Measurements from ENCODE around the gene ZFX. TPM values are rescaled to one million over a fixed set of nuclear protein-coding genes. Genes with fewer than 3 reads are reported as not detected.

Gene ZFX
- total and polyA plus RNA-seq, 7 experiments from 2014 or later, result 38.1 to 68.2 (median 58.1) TPM

DNA sequence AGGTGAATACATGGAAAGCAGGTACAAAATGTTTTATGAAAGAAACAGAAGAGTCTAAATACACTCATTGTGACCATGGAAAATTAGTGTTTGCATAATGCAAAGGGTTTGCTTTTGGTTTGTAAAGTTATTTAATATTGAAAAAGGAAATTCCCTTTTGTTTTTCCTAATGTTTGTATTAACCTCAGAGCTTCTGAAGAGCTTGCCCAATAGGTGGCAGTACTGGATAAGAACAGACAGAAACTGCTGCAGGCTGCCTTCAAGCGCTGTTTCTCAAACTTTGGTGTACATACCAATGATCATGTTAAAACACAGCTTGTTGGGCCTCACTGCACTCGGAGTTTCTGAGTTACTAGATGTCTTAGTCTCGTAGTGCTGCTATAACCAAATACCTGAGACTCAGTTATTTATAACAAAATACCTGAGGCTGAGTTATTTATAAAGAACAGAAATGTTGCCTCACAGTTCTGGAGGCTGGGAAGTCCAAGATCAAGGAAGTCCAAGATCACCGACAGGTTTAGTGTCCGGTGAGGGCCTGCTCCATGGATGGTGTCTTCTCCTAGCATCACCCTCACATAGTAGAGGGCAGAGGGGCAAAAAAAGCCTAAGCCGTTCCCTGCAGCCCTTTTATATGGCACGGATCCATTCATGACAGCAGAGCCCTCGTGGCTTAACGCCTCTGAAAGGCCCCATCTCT lies 110.2 kb downstream of the ZFX start:
- Mint-ChIP-seq H3K4me3 (no peak overlapping the region), H3K27me3 (peaks cover 0 to 2% (median 0%) of the 10 kb centered on the region in 5 donors), H3K9me3 (peaks cover 0 to 2% (median 0%) of the 10 kb centered on the region in 11 donors), H3K27ac (no peak overlapping the region), H3K36me3 (peaks cover 0 to 3% (median 0%) of the 10 kb centered on the region in 5 donors), H3K4me1 (peaks cover 9 to 27% (median 15%) of the 10 kb centered on the region in 7 donors)
- ChIA-PET POLR2A (no interaction called here), CTCF (interaction anchor here (1.1 kb wide), 1 partner anchor 111 kb away, joined by 3 read pairs; no protein-coding TSS in a partner anchor)
- ATAC-seq (peak; percentile 29), DNase-seq (peak in 5 of 9 donors; percentile 3 to 39 (median 6))
- no peak overlapping the region for H3K4me3 ChIP-seq (ENCODE audit: low read length)
- no peak overlapping the region for H3K27ac ChIP-seq (ENCODE audit: low read depth, low read length)
- H3K36me3 ChIP-seq (ENCODE audit: control insufficient read depth in 2 of 3, insufficient read depth in 3 of 3, low read length in 3 of 3), result no peaks in the 10 kb centered on the region
- intact Hi-C loops (cut with micrococcal nuclease), result loop anchor here (1.0 to 5.0 kb wide), 4 partner anchors 26 to 238 kb away; no protein-coding TSS in a partner anchor
- H3K9me3 ChIP-seq (ENCODE audit: control insufficient read depth in 2 of 3, low read length in 3 of 3), result no peaks in the 10 kb centered on the region
- no peaks in the 10 kb centered on the region for H3K27me3 ChIP-seq (ENCODE audit: control insufficient read depth in 2 of 2, insufficient read depth in 2 of 2, low read length in 2 of 2)
- H3K4me1 ChIP-seq (ENCODE audit: control insufficient read depth in 2 of 2, insufficient read depth in 2 of 2, low read length in 2 of 2), result no peaks in the 10 kb centered on the region

DNA sequence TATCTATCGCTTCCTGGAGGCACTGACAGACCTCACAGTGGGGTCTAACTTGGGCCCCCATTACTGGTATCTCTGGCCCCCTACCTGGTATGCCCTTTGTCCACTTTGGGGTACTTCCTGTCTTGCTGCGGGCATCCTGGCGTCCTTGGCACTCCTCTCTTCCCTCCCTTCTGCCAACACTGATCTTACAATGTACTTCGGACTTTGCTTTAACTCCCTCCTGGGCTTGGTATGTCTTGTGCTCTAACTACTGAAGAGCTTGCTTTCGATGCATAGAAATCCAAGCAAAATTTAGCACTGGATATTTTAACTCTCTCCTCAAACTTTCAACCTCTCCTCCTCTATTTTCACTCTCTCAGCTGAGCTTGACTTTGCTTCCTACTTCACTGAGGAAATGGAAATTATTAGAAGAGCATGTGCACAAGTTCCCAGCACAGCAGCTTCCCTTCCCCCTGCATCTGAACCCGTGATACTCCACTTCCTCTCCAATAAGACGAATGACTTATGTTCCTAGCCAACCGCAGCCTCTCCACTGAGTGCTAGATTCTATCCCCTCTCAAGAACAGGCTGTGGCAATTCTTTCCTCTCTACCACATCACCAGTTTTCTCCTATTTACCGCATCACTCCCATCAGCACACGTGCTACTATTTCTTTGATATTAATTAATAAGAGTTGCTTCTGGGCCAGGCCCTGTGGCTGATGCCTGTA lies 111.5 kb downstream of the ZFX start:
- intact Hi-C loops (cut with micrococcal nuclease), result no loop called here
- Histone ChIP-seq H3K4me1 (ENCODE audit: control insufficient read depth in 2 of 2, insufficient read depth in 2 of 2, low read length in 2 of 2) (no peaks in the 10 kb centered on the region), H3K27me3 (ENCODE audit: control insufficient read depth in 2 of 2, insufficient read depth in 2 of 2, low read length in 2 of 2) (no peaks in the 10 kb centered on the region), H3K36me3 (ENCODE audit: control insufficient read depth in 2 of 3, insufficient read depth in 3 of 3, low read length in 3 of 3) (no peaks in the 10 kb centered on the region), H3K4me3 (ENCODE audit: low read length) (no peak overlapping the region), H3K27ac (ENCODE audit: low read depth, low read length) (no peak overlapping the region), H3K9me3 (ENCODE audit: control insufficient read depth in 2 of 3, low read length in 3 of 3) (no peaks in the 10 kb centered on the region)
- Mint-ChIP-seq H3K36me3 (peaks cover 0 to 3% (median 0%) of the 10 kb centered on the region in 5 donors), H3K4me3 (peak overlapping the region in 9 of 10 donors; percentile 9 to 68 (median 55)), H3K27me3 (peaks cover 0 to 2% (median 0%) of the 10 kb centered on the region in 5 donors), H3K27ac (peak overlapping the region in 7 of 9 donors; percentile 19 to 89 (median 66)), H3K4me1 (peaks cover 9 to 30% (median 15%) of the 10 kb centered on the region in 7 donors), H3K9me3 (peaks cover 0 to 2% (median 0%) of the 10 kb centered on the region in 11 donors)
- CTCF ChIA-PET, result no interaction called here
- DNase-seq (peak in 4 of 9 donors; percentile 7 to 30 (median 14)), ATAC-seq (peak; percentile 69)
- POLR2A ChIA-PET, result no interaction called here

DNA sequence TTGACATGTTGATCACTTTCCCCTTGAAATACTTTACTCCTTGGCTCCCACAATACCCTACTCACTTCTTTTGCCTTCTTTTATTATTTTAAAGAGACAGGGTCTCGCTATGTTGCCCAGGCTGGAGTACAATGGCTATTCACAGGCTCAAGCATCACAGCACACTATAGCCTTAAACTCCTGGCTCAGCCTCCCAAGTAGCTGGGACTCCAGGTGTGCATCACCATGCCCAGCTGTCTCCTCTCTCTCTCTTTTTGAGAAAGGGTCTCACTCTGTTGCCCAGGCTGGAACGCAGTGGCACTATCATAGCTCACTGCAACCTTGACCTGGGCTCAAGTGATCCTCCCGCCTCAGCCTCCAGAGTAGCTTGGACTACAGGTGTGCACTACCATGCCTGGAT lies 112.8 kb downstream of the ZFX start:
- H3K4me1 ChIP-seq (ENCODE audit: control insufficient read depth in 2 of 2, insufficient read depth in 2 of 2, low read length in 2 of 2), result no peaks in the 10 kb centered on the region
- Mint-ChIP-seq H3K36me3 (peaks cover 0 to 3% (median 0%) of the 10 kb centered on the region in 5 donors), H3K9me3 (no peaks in the 10 kb centered on the region), H3K27ac (peak overlapping the region in 2 of 9 donors; percentile 1 to 16), H3K27me3 (peaks cover 0 to 2% (median 0%) of the 10 kb centered on the region in 5 donors), H3K4me1 (peaks cover 9 to 30% (median 15%) of the 10 kb centered on the region in 7 donors), H3K4me3 (peak overlapping the region in 1 of 10 donors; percentile 47)
- CTCF ChIA-PET, result no interaction called here
- no peak overlapping the region for H3K4me3 ChIP-seq (ENCODE audit: low read length)
- POLR2A ChIA-PET, result no interaction called here
- H3K9me3 ChIP-seq (ENCODE audit: control insufficient read depth in 2 of 3, low read length in 3 of 3), result no peaks in the 10 kb centered on the region
- no peaks in the 10 kb centered on the region for H3K27me3 ChIP-seq (ENCODE audit: control insufficient read depth in 2 of 2, insufficient read depth in 2 of 2, low read length in 2 of 2)
- no peak for DNase-seq
- intact Hi-C loops (cut with micrococcal nuclease), result no loop called here
- no peak for ATAC-seq
- H3K36me3 ChIP-seq (ENCODE audit: control insufficient read depth in 2 of 3, insufficient read depth in 3 of 3, low read length in 3 of 3), result no peaks in the 10 kb centered on the region
- H3K27ac ChIP-seq (ENCODE audit: low read depth, low read length), result no peak overlapping the region

DNA sequence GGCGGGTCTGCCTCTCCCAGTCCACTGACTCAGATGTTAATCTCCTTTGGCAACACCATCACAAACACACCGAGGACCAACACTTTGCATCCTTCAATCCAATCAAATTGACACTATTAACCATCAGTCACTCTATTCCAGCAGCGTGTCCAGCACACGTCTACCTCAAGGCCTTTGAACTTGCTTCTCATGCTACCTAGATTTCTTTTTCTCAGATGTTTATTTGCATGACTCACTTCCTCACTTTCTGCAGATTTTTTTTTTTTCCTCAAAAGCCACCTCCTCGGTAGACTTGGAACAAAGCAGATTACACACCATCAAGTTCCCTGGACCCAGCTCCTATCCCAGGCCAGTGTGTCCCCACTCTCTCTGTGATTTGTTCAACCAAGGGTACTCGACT lies 114.9 kb downstream of the ZFX start:
- Mint-ChIP-seq H3K4me3 (peak overlapping the region in 1 of 10 donors; percentile 33), H3K36me3 (peaks cover 0 to 3% (median 0%) of the 10 kb centered on the region in 5 donors), H3K9me3 (peaks cover 0 to 2% (median 0%) of the 10 kb centered on the region in 11 donors), H3K27me3 (no peaks in the 10 kb centered on the region), H3K27ac (peak overlapping the region in 1 of 9 donors; percentile 63), H3K4me1 (peaks cover 9 to 30% (median 15%) of the 10 kb centered on the region in 7 donors)
- no peaks in the 10 kb centered on the region for H3K36me3 ChIP-seq (ENCODE audit: control insufficient read depth in 2 of 3, insufficient read depth in 3 of 3, low read length in 3 of 3)
- no peak for DNase-seq
- POLR2A ChIA-PET, result no interaction called here
- CTCF ChIA-PET, result no interaction called here
- H3K4me1 ChIP-seq (ENCODE audit: control insufficient read depth in 2 of 2, insufficient read depth in 2 of 2, low read length in 2 of 2), result no peaks in the 10 kb centered on the region
- H3K9me3 ChIP-seq (ENCODE audit: control insufficient read depth in 2 of 3, low read length in 3 of 3), result no peaks in the 10 kb centered on the region
- no peak overlapping the region for H3K27ac ChIP-seq (ENCODE audit: low read depth, low read length)
- intact Hi-C loops (cut with micrococcal nuclease), result no loop called here
- no peaks in the 10 kb centered on the region for H3K27me3 ChIP-seq (ENCODE audit: control insufficient read depth in 2 of 2, insufficient read depth in 2 of 2, low read length in 2 of 2)
- no peak for ATAC-seq
- no peak overlapping the region for H3K4me3 ChIP-seq (ENCODE audit: low read length)

Other genes with a start within 250 kb of the ZFX start
- gene APOO, start 241.8 kb upstream of the ZFX start, total RNA-seq, result 10 to 100 TPM in 2 of 5 experiments, 1 to 10 TPM in 3; 5.4 to 19.2 (median 7.5) TPM
- 10 to 100 TPM; 16.2 to 21.2 TPM for gene APOO, start 241.8 kb upstream of the ZFX start, polyA plus RNA-seq
- not detected for gene CXorf58, start 241.7 kb upstream of the ZFX start, total RNA-seq
- gene CXorf58, start 241.7 kb upstream of the ZFX start, polyA plus RNA-seq, result not detected
- gene KLHL15, start 122.5 kb upstream of the ZFX start, total RNA-seq, result 10 to 100 TPM in 3 of 5 experiments, 1 to 10 TPM in 2; 9.4 to 20.9 (median 10.5) TPM
- gene KLHL15, start 122.5 kb upstream of the ZFX start, polyA plus RNA-seq, result 1 to 10 TPM; 2.1 TPM
- 100 to 1,000 TPM; 174 to 270 (median 226) TPM for gene EIF2S3, start 94.8 kb upstream of the ZFX start, total RNA-seq
- gene EIF2S3, start 94.8 kb upstream of the ZFX start, polyA plus RNA-seq, result 100 to 1,000 TPM; 125 to 126 TPM
- not detected for gene SUPT20HL2, start 164.3 kb downstream of the ZFX start, total RNA-seq
- gene SUPT20HL2, start 164.3 kb downstream of the ZFX start, polyA plus RNA-seq, result not detected
- not detected for gene SUPT20HL1, start 210.9 kb downstream of the ZFX start, total RNA-seq
- gene SUPT20HL1, start 210.9 kb downstream of the ZFX start, polyA plus RNA-seq, result not detected